ENCODE data around the gene ADAMTS4.

The ADAMTS4 gene

DNA sequence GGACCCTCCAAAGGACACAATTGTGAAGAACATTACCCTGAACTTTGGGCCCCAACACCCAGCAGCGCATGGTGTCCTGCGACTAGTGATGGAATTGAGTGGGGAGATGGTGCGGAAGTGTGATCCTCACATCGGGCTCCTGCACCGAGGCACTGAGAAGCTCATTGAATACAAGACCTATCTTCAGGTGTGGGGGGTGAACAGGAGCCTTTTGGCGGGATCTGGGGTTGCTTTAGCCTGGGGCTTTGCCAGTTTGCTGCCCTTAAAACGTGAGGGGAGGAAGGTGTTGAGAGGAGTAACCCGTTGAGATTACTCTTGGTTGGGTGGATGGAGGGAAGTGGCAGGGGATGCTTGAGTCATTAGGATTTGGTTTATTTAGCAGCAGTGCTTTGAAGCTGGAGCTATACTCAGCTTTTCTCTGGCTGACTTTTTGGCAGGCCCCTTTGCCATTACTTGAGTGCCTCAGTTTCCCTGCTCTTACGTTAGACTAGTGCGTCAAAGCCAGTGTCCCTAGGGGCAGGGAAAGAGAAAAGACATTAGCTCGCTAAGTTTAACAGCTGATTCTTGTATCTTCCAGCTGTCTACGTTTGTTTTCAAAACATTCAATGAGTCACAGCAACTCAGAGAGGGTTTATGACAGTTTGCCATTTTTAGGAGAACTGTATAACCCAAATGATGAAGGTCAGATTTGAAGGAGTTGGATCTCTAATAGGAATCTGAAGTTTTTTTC, 7.7 kb upstream of the ADAMTS4 start:
- TF ChIP-seq, protein P1, sequence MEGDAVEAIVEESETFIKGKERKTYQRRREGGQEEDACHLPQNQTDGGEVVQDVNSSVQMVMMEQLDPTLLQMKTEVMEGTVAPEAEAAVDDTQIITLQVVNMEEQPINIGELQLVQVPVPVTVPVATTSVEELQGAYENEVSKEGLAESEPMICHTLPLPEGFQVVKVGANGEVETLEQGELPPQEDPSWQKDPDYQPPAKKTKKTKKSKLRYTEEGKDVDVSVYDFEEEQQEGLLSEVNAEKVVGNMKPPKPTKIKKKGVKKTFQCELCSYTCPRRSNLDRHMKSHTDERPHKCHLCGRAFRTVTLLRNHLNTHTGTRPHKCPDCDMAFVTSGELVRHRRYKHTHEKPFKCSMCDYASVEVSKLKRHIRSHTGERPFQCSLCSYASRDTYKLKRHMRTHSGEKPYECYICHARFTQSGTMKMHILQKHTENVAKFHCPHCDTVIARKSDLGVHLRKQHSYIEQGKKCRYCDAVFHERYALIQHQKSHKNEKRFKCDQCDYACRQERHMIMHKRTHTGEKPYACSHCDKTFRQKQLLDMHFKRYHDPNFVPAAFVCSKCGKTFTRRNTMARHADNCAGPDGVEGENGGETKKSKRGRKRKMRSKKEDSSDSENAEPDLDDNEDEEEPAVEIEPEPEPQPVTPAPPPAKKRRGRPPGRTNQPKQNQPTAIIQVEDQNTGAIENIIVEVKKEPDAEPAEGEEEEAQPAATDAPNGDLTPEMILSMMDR (conservative IDR thresholded peaks at IDR 0.05), result no peak
- no peak for TF ChIP-seq ZFX (IDR thresholded peaks at IDR 0.05)
- H3K27ac ChIP-seq, result no peak overlapping the region

DNA sequence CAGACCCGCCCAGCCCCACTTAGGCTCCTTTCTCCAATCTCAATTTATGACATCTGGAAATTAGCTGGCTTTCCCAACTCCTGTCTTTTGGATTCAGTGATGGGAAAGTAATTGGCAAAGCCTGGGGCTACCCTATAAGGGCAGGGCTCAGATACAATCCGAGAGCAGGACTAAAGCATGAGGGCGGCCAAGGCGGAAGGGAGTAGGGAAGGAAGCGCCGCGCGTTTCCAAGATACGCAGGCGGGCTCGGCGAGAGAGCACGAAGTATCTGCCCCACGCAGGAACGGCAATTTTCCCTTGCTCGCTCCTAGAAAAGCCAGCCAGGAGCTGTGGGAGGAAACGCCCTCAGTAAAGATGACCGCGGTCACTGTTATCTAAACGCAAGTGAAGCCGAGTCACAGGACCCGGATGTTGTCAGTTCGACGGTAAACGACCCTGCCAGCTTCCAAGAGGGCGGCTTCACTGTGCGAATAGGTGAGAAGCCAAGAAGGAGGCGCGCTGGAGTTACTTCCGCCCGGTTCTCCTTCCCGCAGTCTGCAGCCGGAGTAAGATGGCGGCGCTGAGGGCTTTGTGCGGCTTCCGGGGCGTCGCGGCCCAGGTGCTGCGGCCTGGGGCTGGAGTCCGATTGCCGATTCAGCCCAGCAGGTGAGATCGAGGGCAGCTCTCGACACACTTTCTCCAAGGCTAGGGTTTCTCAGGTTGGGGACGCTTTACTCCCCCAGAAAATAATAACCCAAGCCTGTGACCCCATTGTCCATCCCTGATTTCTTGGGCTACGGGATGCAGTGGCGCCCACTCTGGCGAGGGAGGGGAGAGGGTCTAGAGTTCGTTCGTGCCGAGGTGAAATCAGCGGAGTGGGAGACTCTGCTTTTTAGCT, 3.2 kb upstream of the ADAMTS4 start, which contains the start of gene NDUFS2:
Gene NDUFS2, plus strand, starts transcription at position 532 of the 877 bp plus-strand sequence. Its CDS starts 19 bp downstream, at position 551.
- TF ChIP-seq ZFX (IDR thresholded peaks at IDR 0.05), result peak; percentile 57; the same call in 1 of the 2 replicates
- TF ChIP-seq, protein P1 (conservative IDR thresholded peaks at IDR 0.05), result no peak; the same call in 1 of the 2 replicates
- peak within 1 kb of the TSS; percentile 88 for H3K27ac ChIP-seq

DNA sequence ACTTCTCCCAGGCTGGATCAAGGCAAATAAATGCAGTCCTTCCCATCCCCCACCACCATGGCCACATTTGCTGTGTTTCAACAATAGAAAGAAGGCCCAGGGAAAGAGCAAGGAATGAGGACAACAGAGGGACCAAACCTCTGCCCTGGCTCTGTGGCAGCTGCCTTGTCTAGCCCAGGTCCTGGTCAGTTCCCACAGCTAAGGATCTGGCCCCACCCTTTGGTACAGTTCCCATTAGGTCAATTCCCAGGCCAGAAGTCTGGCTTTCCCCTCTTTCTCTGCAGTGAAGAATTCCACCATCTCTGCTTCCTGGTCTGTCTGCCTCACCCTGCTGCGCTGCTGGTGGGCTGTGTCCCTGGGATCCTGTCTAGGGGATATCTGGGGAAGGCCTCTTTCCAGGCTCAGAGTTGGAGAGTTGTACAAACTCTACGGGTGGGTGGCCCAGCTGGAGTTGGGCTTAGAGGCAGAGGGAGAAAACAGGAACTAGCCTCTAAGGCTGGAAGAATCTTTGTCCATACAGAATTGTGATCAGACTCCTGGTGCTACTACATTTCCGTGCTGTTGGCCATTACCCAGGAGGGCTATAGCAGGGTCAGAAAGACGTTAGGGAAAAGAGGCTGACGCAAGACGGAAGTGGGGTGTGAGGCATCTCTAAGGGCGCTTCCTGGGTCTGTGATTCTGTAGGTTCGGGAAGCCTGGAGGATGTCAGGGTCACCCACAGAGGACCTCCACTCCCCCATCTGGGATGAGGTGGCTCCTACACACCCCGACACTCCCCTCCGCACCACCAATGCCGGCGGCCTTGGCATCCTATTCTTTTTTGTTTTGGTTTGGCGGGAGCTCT, 2.4 kb upstream of the ADAMTS4 start:
- H3K27ac ChIP-seq, result peak overlapping the region; percentile 88
- TF ChIP-seq, protein P1 (conservative IDR thresholded peaks at IDR 0.05), result no peak
- no peak for TF ChIP-seq ZFX (IDR thresholded peaks at IDR 0.05)

DNA sequence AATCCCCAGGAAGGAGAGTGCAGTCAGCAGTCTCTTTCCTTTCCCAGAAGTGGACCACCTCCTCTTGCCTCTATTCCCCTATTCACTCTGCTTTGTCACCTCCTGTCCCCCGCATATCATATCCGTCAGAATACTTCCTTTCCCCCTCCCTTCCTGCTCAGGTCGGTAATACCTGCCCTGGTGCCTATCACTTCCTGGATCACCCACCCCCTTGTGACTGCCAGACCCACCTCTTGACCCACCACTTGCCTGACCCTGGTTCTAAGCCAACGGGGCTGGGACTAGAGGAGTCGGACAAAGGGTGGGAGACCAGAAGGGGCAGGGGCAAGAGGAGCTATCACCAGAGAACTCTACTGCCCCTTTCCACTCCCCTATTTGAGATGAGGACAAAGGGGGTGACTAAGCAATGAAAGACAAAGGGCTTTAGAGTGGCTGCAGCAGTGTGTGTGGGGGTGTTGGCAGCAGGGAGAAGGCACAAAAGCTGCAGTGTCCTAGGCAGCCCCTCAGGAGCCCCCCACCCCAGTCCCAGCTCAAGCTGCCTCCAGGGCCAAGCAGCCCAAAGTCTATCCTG, 1.7 kb upstream of the ADAMTS4 start:
- H3K27ac ChIP-seq, result peak overlapping the region; percentile 88; the same call in 1 of the 2 replicates
- TF ChIP-seq, protein P1 (conservative IDR thresholded peaks at IDR 0.05), result no peak
- TF ChIP-seq ZFX (IDR thresholded peaks at IDR 0.05), result no peak

DNA sequence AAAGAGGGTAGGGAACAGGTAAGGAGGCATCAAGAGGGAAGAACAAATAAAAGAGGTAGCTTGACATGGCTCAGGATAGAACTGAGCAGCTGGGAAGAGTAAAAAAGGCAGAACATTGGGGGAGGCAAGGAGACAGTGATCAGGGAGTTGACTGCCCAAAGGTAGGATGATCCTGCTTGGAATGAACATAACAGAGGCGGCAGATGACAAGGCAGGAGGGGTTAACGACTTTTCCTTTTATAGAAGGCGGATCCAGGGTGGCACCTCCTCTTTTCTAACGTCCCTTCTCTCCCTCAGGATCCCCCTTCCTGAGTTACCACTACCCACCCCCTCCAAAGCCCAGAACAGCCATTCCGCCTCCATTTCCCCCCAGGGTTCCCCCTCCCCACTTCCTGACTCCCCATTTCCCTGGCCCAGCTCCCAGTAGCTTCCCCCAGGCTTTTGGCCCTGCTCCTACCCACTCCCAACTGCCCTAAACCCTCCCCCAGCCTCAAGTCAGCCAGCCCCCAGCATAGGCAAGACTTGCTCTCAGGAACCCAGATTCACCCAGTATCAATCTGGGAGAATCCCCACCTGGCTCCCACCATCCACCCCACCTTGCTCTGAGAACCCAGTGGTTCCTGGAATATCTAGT, 769 bp upstream of the ADAMTS4 start:
- no peak overlapping the region for H3K27ac ChIP-seq
- TF ChIP-seq, protein P1 (conservative IDR thresholded peaks at IDR 0.05), result no peak
- TF ChIP-seq ZFX (IDR thresholded peaks at IDR 0.05), result no peak

DNA sequence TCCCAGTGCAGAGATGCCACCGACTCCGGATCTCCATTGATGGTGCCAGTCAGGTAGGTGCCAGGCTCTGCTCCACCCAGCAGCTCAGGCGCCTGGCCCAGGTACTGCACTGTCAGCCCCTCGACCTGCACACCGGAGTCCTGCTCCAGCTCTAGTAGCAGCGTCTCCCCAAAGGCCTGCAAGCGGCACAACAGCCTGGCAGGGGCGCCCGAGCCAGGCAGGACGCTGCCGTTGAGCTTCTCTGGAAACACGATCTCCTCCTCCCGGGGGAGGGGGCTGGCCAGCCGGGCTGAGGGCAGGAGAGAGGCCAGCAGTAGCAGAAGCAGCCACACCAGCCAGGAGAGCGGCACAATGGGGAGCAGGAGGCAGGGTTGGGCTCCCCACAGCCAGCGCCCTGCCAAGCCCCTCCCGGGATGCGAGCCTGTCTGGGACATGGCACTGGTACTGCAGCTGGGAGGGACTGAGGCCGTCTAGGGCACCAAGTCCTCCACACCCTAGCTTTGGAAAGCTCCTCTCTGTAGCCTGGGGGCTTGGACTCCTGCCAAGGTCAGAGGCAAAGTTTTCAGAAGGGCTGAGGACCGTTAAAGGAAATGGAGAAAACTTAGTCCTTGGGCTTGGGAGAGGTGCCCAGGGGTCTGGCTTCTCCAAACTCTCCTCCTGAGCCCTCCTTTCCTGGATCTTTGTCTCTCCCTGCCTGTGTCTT, 509 bp downstream of the ADAMTS4 start:
- H3K27ac ChIP-seq, result no peak overlapping the region
- TF ChIP-seq ZFX (IDR thresholded peaks at IDR 0.05), result no peak
- TF ChIP-seq, protein P1 (conservative IDR thresholded peaks at IDR 0.05), result no peak
